Measurements from ENCODE around the gene AFTPH.

- TF ChIP-seq, protein P1, sequence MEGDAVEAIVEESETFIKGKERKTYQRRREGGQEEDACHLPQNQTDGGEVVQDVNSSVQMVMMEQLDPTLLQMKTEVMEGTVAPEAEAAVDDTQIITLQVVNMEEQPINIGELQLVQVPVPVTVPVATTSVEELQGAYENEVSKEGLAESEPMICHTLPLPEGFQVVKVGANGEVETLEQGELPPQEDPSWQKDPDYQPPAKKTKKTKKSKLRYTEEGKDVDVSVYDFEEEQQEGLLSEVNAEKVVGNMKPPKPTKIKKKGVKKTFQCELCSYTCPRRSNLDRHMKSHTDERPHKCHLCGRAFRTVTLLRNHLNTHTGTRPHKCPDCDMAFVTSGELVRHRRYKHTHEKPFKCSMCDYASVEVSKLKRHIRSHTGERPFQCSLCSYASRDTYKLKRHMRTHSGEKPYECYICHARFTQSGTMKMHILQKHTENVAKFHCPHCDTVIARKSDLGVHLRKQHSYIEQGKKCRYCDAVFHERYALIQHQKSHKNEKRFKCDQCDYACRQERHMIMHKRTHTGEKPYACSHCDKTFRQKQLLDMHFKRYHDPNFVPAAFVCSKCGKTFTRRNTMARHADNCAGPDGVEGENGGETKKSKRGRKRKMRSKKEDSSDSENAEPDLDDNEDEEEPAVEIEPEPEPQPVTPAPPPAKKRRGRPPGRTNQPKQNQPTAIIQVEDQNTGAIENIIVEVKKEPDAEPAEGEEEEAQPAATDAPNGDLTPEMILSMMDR (IDR thresholded peaks at IDR 0.05) = no peak
- TF ChIP-seq POLR2A (IDR thresholded peaks at IDR 0.05) = no peak
These were observed 27.7 kb downstream of the AFTPH start for GRCh38 chr2:64551851-64552250.

Data from uterus (tissue), 2 donors.